Ramos (cell line): ENCODE data around the gene PARK7.

Experiments
- in situ Hi-C: fragments of 300-500 bp; cut with MboI; formaldehyde crosslinking; loops from one replicate; pipeline ENCODE4 v1.14.3; 2022; ENCODE audit warnings: low sequenced_read_pairs; ENCODE audit not compliant: unreplicated experiment

The PARK7 gene

DNA sequence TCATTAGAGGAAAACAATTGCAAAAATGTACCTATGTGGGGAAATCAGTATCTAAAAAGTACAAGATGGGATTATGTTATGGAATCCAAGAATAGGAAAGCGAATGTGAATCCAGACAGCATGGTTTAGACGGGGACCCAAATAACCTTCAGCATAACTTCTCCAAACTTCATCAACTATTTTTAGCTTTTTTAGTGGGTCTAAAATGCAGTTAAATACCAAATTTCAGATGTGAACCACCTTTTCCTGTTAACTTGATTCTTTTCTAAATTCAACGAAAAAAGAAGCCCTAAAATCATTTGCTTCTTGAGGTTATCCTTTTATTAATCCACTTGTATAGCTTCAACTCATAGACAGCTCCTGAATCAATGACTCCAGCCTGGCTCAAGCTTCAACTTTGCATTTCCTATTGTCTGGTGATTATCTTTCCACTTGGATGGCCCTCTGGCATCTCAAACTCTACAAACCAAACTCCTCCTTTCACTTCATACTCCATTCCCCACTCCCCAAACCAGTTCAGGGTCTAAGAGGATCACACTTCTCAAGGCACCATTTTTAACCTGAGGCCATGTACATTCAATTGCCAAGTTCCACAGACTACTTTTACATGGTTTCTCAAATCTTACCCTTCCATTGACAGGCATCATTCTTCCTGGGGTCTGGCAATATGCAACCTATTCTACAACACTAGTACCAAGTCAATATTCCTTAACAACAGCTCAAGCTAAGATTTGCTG lies 57.1 kb downstream of the PARK7 start:
- in situ Hi-C loops, result loop anchor here (25.0 kb wide), 2 partner anchors 544 to 819 kb away; no protein-coding TSS in a partner anchor

DNA sequence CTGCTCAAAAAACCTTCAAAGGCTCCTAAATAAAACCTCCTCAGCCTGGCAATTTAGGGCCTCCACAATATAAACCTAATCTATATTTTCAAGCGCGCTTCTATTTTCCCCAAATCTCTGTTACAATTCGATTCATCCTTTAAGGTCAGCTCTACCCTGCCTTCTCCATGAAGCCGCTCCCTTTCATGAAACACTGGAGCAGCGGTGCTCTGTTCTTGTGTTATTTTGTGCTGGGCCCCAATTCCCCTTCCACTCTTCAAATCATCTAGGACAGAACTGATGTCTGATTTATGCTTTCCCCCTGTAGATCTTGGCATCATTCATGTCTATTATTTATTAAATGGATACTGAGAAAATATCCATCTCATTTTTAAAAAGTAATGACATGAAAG lies 57.7 kb downstream of the PARK7 start:
- in situ Hi-C loops, result loop anchor here (25.0 kb wide), 2 partner anchors 543 to 818 kb away; no protein-coding TSS in a partner anchor

DNA sequence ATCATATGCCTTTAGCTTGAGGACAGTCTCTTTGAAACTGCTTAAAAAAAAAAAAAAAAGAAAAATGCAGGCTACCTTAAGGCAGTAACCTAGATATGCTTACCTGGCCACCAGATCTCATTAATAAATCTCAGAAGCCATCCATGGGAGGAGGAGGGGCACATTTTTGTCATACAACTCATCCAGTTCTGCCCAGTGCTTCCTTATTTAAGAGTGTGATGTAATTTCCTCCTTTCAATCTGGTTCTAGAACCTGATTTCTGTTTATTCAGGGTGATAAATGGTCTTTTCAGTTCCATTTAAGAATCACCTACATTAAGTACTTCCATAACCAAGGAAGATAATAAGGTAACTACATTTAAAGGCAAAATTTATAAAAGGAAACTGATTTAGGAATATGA lies 58.5 kb downstream of the PARK7 start:
- in situ Hi-C loops, result loop anchor here (25.0 kb wide), 2 partner anchors 542 to 817 kb away; no protein-coding TSS in a partner anchor

DNA sequence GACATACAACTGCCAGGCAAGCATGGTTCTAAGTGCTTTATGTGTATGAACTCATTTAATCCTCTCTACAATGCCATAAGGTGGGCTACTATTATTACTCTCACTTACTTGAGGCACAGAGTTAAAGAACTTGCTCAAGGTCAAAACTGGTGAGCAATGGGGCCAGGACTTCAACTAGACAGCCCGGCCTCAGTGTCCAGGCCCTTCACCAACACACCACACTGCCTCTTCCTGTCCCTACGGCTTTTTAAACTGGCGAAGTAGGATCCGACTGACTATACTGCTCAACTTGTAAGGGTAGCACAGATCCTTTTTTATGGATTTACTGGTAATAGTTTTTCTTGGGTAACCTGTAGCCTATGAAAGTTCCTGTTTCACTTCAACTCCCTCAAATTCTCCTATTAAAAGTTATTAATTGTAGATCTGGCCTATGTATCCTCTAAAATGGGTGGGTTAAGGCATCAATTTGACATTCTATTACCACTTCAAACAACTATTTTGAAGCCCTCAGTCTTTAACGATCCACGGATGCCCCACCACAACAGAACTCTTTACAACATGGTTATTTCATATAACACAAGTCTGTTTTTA lies 60.3 kb downstream of the PARK7 start:
- in situ Hi-C loops, result loop anchor here (25.0 kb wide), 2 partner anchors 541 to 816 kb away; no protein-coding TSS in a partner anchor

DNA sequence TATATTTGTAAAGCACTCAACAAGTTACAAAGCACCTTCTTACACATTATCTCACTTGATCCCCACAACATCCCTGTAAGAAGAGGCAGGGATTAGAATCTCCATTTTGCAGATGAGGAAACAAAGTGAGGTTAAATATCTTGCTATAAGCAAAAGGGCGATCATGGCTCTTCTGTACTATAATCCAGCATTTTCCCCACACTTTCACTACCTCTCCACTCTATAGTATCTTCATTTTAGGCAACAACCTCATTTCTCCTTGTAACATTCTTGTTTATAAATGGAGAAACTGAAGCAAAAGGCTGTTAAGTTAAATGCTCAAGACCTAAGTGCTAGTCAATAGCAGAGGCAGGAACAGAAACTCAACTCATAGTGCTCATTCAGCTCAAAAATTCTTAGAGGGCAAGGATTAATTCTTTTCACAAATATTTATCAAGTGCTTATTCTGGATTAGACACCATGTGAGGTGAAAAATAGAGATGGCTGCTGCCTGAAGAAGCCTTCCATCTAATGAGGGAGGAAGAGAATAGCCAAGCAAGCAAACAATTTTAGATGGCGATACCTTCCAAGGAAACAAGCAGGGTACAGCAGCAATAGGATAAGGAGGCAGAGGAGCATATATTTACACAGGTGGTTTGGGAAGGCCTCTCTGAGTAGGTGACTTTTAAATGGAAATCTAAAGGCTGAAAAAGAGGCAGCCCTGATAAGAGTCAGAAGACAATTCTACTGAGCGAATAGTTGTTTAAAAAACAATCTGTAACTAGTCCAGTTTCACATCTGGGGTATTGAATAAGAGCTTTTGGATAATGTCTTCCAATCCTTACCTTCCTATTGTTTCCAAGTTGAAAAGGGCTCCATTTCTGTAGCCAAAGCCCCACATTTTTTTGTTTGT lies 61.1 kb downstream of the PARK7 start:
- in situ Hi-C loops, result loop anchor here (25.0 kb wide), 2 partner anchors 540 to 815 kb away; no protein-coding TSS in a partner anchor

DNA sequence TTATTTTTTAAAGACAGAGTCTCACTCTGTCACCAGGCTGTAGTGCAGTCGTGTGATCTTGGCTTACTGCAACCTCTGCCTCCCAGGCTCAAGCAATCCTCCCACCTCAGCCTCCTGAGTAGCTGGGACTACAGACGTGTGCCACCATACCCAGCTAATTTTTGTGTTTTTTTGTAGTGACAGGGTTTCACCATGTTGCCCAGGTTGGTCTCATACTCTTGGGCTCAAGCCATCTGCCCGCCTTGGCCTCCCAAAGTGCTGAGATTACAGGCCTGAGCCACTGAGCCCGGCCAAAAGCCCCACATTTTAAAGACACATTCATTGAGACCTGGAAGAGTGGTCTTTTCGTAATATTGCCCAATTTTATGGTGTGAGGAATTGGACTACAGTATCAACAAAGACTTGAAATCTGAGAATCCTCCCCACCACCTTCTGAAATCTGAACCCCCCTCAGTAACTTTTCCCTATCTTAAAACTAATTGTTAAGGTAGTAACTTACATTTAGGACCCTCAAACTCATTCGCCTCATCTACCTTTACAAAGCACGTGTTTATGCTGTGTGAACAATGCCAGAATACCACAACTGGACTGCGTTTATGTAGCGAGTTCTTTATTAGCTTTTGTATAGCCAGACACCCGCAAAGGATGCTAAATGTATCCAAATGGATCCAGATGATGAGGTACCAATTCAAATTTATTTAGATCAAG lies 61.9 kb downstream of the PARK7 start:
- in situ Hi-C loops, result loop anchor here (25.0 kb wide), 2 partner anchors 539 to 814 kb away; no protein-coding TSS in a partner anchor

DNA sequence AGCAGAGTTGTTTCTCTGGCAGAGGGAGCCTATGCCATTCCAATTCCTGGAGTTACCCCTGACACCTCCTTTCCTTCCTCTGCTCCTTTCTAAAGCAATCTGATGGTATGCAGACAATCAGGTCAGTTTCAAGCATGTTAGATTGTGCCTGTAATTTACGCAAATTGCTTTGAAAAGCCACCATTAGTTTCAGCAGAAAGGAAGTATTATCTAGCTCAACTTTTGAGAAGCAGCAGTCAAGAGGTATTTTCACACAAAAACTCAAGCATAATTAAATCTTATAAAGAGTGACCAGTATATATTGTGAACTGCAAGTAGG lies 62.4 kb downstream of the PARK7 start:
- in situ Hi-C loops, result loop anchor here (25.0 kb wide), 2 partner anchors 538 to 813 kb away; no protein-coding TSS in a partner anchor

DNA sequence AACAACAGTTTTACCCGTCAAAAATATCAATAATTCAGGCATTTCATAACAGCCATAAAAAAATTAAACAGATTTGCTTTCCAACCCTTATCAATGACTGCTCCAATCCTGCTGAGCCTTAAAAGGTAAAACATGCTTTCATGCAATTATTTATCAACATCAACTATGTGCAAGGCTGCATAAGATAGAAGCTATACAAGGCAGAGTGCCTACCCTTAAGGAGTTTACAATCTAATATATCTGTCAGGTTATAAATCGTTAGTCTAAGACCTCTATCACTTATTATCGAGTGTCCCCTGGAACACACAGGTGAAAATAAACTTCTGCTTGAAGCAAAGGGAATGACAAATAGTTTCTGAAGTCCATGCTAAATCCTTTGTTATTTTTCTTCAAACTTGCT lies 62.8 kb downstream of the PARK7 start:
- in situ Hi-C loops, result loop anchor here (25.0 kb wide), 2 partner anchors 538 to 813 kb away; no protein-coding TSS in a partner anchor

DNA sequence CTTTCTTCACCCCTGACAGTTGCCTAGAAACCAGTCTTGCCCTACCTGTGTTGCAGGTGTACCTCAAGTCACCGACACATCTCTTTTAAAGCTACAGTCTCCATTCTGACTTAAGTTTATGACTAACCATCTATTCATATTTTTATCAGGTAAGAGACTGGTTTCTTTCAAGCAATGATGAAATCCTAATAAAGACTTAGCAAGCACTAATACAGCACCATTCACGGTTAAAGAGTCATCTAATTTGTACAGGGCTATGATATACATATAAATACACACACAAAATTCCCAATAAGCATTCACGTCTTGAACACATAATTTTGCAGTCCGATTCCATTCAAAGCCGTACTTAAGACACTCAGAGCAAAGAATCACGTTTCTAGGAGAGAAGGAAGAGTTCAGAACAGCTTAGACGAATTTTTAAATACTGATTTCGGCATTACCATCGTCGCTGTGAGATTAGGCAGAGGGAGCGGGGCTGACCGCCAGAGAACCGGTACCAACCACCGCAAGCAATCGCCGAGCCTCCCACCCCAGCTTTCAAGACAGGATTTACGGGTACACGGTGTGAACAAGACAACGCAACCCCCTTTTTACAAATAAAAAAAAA lies 63.7 kb downstream of the PARK7 start:
- in situ Hi-C loops, result no loop called here

DNA sequence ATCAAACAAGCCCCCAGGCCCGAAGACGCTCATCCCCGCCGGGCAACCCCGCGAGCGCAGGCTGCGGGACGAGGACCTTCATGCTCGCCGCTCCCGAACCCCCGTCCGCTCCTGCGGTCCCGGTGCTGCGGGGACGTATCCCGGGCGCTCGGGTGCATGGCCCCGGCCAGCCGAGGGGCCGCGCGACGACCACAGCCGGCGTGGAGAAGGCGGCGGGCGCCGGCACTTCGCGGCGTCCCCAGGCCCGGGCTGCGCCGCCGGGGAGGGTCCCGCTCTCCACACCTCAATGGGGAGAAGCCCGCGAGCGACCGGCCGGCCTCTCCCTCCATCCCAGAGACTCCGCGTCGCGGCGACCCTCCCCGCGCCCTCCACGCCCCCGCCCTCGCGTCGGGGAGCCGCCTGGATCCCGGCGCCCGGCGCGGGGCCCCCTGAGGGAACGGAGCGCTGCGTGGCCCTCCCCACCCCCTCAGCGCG lies 64.2 kb downstream of the PARK7 start:
- in situ Hi-C loops, result no loop called here

DNA sequence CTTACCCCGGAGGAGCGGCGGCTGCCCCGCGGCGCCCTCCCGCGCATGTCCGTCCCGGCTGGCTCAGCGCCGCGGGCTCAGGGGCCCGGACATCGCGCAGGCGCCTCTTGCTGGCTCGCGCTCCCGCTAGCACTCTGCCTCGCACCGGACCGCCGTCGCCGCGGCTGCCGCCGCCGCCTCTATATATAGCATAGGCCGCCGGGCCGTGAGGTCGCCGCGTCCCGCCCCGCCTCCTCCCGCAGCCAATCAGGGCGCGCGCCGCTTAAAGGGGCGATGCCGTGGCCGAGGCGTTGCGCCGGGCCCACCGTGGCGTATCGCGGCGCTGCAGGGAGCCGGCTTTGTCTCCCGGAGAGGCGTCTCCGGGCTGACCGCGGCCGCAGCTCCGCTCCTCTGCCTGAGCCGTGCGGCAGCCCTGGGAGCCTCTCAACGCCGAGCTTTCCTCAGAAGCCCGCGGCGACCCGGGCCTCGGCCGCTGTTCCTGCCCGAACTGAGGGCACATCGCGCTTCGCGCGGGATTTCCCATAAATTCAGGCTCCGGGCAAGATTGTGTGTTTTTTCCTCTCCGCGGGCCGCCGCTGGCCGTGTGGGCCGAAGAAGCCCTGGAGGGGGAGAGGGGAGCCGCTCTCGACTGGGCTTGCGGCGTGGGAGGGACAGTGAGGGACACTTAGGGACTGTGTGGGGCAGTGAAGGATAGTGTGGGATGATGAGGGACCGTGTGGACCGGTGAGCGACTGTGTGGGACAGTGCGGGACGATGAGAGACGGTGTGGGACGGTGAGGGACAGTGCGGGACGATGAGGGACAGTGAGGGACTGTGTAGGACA lies 64.9 kb downstream of the PARK7 start, which contains the start of gene ERRFI1:
Gene ERRFI1 (minus strand): TSS at position 157 of the 823 bp plus-strand sequence. CDS start 10,690 bp downstream, outside the sequence.
- in situ Hi-C loops, result no loop called here

DNA sequence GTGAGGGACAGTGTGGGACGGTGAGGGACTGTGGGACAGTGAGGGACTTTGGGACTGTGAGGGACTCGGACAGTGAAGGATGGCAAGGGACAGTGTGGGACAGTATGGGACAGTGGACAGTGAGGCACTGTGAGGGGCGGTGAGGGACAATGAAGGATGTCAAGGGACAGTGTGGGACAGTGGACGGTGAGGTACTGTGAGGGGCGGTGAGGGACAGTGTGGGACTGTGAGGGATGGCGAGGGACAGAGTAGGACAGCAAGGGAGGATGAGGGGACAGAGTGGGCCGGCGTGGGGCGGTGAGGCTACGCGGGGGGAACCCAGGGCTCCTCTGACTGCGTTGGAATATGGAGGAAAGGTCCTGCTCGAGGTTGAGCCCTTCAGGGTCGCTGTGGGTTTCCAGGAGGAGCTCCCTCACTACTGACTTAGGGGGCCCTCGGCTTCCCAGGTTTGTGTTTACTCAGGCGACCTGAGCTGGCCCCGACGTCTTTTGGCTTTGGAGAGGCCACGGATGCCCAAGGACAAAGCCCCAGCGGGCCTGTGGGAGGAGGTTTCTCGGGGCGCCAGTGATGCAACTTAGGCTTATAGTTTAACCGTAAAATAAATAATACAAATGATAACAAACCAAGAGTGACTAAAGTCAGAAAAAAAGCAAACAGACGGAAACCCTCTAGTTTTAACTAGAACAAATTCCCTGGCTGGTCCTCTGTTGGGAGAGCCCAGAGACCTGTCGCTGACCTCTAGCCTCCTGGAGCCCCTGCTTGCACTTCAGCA lies 65.7 kb downstream of the PARK7 start:
- in situ Hi-C loops, result no loop called here

DNA sequence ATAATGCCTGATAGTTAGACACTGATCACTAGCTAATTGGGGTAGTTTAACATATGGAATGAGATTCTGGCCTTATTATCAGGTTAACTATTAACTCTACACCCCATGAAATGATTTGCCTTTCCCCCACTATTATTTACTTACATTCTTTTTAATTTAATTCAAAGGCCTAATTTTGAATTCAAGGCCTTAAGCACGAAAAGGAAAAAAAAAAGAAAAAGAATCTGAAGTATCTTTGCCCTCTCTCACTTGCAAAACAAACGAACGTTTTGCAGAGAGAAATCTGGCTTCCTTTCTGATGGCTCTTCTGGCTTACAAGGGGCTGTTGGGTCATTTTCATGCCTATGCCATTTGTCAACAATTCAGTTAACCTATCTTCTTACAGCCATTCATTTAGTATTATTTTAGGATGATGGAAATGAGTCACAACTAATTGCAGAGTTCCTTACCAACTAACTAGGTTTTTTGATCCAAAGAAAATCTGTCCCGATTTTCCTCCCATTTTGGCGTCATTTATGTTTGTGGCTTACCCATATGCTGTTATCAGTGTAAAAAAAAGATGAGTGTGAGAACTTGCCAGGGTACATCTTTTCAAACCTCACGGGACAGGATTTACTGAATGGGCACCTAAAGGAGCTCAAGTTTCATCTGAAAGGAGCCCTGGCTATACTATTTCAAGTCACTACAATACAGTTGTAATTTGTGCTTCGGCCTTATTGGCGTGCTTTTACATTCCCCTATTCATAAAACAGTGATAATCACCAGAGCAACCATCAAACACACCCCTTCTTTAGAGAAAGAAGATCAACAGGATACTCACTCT lies 66.4 kb downstream of the PARK7 start:
- in situ Hi-C loops, result no loop called here

DNA sequence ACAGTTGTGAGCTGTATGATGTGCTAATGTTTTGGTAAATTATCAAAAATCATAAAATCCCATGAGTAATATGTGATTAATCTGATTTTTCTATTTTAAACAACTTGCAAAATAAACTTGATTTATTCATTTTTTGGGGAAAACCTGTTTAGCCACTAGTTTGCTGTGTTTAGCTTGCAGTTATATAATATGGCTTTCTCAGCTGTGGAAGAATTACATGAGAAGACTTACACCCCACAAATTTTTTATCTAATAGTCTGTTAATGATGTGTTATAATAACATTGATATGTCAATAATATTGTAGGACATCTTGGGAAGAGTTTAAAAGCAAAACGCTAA lies 67.0 kb downstream of the PARK7 start:
- in situ Hi-C loops, result no loop called here

DNA sequence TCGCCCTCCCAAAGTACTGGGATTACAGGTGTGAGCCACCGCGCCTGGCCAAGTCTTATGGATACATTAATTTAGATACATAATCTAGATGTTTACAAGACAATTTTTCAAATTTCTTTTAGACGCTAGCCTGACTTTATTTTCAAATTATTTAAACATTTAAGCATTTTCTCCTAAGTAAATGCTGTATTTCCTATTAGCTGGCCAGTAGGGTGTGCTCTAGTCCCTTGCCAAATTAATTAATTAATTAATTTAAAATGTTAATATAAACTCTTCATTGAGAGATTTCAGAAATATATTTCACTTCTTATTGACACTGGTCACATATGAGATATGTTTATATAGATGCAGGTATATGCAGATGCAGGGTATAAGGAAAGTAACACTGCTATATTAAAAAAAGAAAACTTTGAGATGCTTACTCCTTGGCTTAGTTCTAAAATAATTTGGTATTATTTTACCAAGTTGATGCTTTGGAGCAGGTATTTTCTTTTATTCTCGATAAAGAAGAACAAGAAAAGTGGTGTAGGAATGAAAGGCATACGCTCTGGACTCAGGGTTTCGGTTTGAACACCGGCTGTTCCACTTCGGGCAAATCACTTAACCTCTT lies 69.8 kb downstream of the PARK7 start:
- in situ Hi-C loops, result loop anchor here (10.0 kb wide), 1 partner anchor 314 kb away; no protein-coding TSS in a partner anchor

DNA sequence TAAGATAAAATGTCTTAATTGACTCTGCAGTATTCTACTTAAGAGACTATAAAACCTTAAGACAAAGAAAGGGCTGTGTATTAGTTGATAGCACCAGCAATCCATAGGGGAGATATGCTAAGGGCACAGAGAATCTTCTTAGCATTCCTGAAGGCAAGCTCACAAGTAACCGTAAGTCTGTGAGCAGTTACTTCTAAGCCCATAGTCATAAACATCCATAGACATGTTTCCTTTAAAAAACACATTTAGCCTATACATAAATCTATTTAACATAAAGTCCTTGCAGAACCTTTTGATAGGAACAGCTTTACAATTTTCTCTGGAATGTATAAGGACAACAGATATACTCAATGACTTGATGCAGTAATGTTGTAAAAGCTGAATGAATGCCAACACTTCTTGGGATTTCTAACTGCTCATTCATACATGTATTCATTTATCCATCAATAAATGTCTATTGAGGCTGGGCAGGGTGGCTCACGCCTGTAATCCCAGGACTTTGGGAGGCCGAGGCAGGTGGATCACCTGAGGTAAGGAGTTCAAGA lies 70.9 kb downstream of the PARK7 start:
- in situ Hi-C loops, result loop anchor here (10.0 kb wide), 1 partner anchor 312 kb away; no protein-coding TSS in a partner anchor
